Erythroblast (primary cell): ENCODE data around the gene LRRN1.

Source experiments
- GATA1 ChIP-seq: IDR thresholded peaks from 2 replicates; pipeline ENCODE4 v1.6.1; 2011; ENCODE audit warnings: low read depth, mild to moderate bottlenecking, control low read depth, low read length, moderate library complexity
- POLR2A ChIP-seq: IDR thresholded peaks from 2 replicates; pipeline ENCODE4 v1.6.1; 2011; ENCODE audit warnings: mild to moderate bottlenecking, low read length

DNA sequence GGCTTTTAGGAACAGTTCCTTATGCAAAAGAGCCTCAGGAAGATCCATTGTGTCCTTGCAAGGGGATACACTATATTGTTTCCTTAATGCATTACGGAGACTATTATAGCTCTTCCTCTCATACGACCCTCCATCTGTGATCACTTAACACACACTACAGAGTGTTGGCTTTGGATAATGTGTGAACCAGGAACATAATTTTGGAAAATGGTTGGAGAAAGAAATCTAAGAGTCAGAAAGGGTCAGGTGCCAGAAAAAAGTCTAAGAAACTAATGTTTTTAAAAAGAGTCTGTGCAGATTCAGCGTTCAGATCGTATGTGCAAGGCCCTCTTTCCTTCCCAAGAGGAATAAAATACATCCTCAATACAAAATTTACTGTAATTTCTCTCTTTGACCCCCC lies 27.3 kb downstream of the LRRN1 start:
- TF ChIP-seq POLR2A (no peak), GATA1 (no peak)
